PC-9 (cell line): ENCODE results near the gene BCKDHA. TPM values are rescaled to one million over a fixed set of nuclear protein-coding genes. Genes with fewer than 3 reads are reported as not detected.

Experiments
- BruUV-seq: library from RNA; stranded (reverse); fragments of 400-500 nt; replicated peaks from 2 replicates; lab custom pipeline; 2021; lab: Mats Ljungman, UMichigan
- CTCF ChIA-PET: fragments of 300-600 bp; sonication (Branson Sonifier 250); formaldehyde crosslinking; loops from one replicate; lab custom pipeline; 2022; ENCODE audit warnings: antibody characterized with exemption; lab: Charles Lee
- POLR2A ChIA-PET: fragments of 300-600 bp; sonication (Branson Sonifier 250); formaldehyde crosslinking; loops from one replicate; lab custom pipeline; 2022; ENCODE audit warnings: antibody characterized with exemption; ENCODE audit not compliant: unreplicated experiment; lab: Charles Lee
- DNase-seq, 2 experiments: peaks; one replicate each; pipeline versions ENCODE4 v3.0.0 to v3.0.0-alpha.2; 2015 to 2022; ENCODE audit warnings: mixed read lengths in 1 of 2
- H2AFZ ChIP-seq: fragments of 200-600 bp; sonication (generic); 2 replicates; pipeline ENCODE4 v1.8.1; 2017; ENCODE audit warnings: antibody characterized with exemption
- H3F3A ChIP-seq: fragments of 200-600 bp; sonication (generic); 2 replicates; pipeline ENCODE4 v1.8.1; 2017; ENCODE audit warnings: antibody characterized with exemption, mild to moderate bottlenecking, low read depth; ENCODE audit not compliant: insufficient read depth
- H3K27ac ChIP-seq: fragments of 200-600 bp; sonication (generic); 2 replicates; pipeline ENCODE4 v1.6.1; 2016; ENCODE audit warnings: mixed run types
- H3K27me3 ChIP-seq: fragments of 200-600 bp; sonication (generic); 2 replicates; pipeline ENCODE4 v1.6.1; 2016; ENCODE audit warnings: low read depth, mixed run types; ENCODE audit not compliant: insufficient read depth
- H3K36me3 ChIP-seq: fragments of 200-600 bp; sonication (generic); 2 replicates; pipeline ENCODE4 v1.6.1; 2016; ENCODE audit warnings: low read depth, mixed run types
- H3K4me1 ChIP-seq: fragments of 200-600 bp; sonication (generic); replicated peaks from 2 replicates; pipeline ENCODE4 v1.6.1; 2016; ENCODE audit warnings: mixed run types; ENCODE audit not compliant: insufficient read depth
- H3K4me2 ChIP-seq: fragments of 200-600 bp; sonication (generic); 2 replicates; pipeline ENCODE4 v1.6.1; 2017; ENCODE audit warnings: mixed run types
- H3K4me3 ChIP-seq: fragments of 200-600 bp; sonication (generic); 2 replicates; pipeline ENCODE4 v1.6.1; 2016; ENCODE audit warnings: mixed run types
- H3K79me2 ChIP-seq: fragments of 200-600 bp; sonication (generic); 2 replicates; pipeline ENCODE4 v1.6.1; 2017; ENCODE audit warnings: low read depth, mixed run types
- H3K9me2 ChIP-seq: fragments of 200-600 bp; sonication (generic); 2 replicates; pipeline ENCODE4 v1.8.1; 2017; ENCODE audit warnings: mild to moderate bottlenecking; ENCODE audit not compliant: insufficient read depth
- H3K9me3 ChIP-seq: fragments of 200-600 bp; sonication (generic); 2 replicates; pipeline ENCODE4 v1.8.1; 2016; ENCODE audit warnings: low read depth; ENCODE audit not compliant: insufficient read depth
- H4K20me1 ChIP-seq: fragments of 200-600 bp; sonication (generic); 2 replicates; pipeline ENCODE4 v1.8.1; 2017; ENCODE audit not compliant: insufficient read depth
- CTCF ChIP-seq: fragments of 200-600 bp; sonication (generic); conservative IDR thresholded peaks from 2 replicates; pipeline ENCODE4 v1.6.1; 2017; ENCODE audit warnings: mixed run types, antibody characterized with exemption, mild to moderate bottlenecking, moderate library complexity
- EZH2 ChIP-seq: fragments of 200-600 bp; sonication (generic); IDR thresholded peaks from 2 replicates; pipeline ENCODE4 v1.8.0; 2017; ENCODE audit warnings: antibody characterized with exemption, low read depth
- intact Hi-C: fragments of 100-400 bp; cut with micrococcal nuclease; formaldehyde crosslinking; loops from one replicate; pipeline ENCODE4 v1.10.0; 2022; ENCODE audit not compliant: unreplicated experiment
- total RNA-seq: library from RNA; stranded (reverse); gene quantifications from 2 replicates; pipeline ENCODE4 v1.2.3, GENCODE V29; 2021

Gene BCKDHA
- total RNA-seq, 1 experiment from 2014 or later = 26.3 TPM

DNA sequence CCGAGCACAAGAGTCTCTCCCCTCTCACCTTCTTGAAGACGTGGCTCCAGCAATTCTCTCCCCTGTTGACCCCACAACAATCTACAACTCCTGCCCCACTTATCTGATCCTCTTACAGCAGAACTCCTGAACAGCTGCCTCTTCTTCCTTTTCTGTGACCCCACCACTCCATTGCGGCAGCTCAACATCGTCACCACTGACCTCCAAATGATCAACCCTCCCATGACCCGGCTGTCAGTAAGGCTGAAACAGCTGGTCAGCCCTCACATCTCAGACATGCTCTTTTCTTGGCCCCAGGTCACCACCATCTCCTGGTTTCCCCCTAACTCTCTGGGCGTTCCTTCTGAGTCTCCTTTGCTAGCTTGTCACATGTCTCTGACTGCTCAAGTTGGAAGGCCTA lies 2.3 kb upstream of the BCKDHA start:
- BruUV-seq = no TSS peak
- Histone ChIP-seq H3K4me2 (peak overlapping the region; percentile 82), H4K20me1 (no peaks in the 10 kb centered on the region; the same call in none of the 2 replicates), H3K4me3 (peak overlapping the region; percentile 100; the same call in 1 of the 2 replicates), H2AFZ (no peak overlapping the region), H3F3A (no peaks in the 10 kb centered on the region; the same call in 1 of the 2 replicates), H3K27ac (no peak overlapping the region), H3K79me2 (peaks cover 42% of the 10 kb centered on the region), H3K27me3 (no peaks in the 10 kb centered on the region), H3K9me3 (no peaks in the 10 kb centered on the region), H3K9me2 (no peaks in the 10 kb centered on the region), H3K36me3 (0 out of 2 replicates have a peak, but pooled peaks cover 3% of the 10 kb centered on the region), H3K4me1 (peaks cover 19% of the 10 kb centered on the region)
- DNase-seq = no peak
- intact Hi-C loops = no loop called here
- CTCF ChIA-PET = interaction anchor here (0.6 kb wide), 1 partner anchor 9 kb away, joined by 3 read pairs; no protein-coding TSS in a partner anchor
- POLR2A ChIA-PET = no interaction called here
- TF ChIP-seq EZH2 (no peak), CTCF (no peak)

DNA sequence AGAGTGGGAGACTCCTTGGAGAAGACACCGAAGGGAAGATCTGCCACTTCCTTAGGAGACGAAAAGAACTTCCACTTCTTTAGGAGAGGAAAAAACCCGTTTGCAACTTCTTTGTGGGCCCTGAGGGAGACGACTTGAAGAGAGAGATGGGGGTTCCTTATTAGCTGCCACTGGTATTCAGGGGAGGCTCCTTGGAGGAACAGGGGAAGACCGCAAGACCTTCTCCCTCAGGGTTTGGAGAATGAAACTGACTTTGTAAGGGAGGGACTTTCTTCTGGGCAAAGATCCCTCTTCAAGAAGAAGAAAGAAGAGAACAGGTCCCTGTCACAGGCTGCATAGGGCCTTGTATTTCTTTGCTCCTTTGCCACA lies 416 bp downstream of the BCKDHA start:
- BruUV-seq = TSS peak; percentile 61
- peak overlapping the region; percentile 95 for H2AFZ ChIP-seq

GRCh38 chr19:41398598-41398997 lies 980 bp downstream of the BCKDHA start:
- ChIA-PET POLR2A (no interaction called here), CTCF (no interaction called here)
- H3K4me3 ChIP-seq = peak overlapping the region; percentile 100
- intact Hi-C loops = no loop called here
- no peak for TF ChIP-seq CTCF
- no peak for TF ChIP-seq EZH2
- no TSS peak for BruUV-seq
- no peak for DNase-seq
- H3K27me3 ChIP-seq = no peaks in the 10 kb centered on the region
- H3K4me2 ChIP-seq = peak overlapping the region; percentile 82
- H3K27ac ChIP-seq = no peak overlapping the region
- H3K36me3 ChIP-seq = no peaks in the 10 kb centered on the region
- peaks cover 42% of the 10 kb centered on the region for H3K79me2 ChIP-seq
- no peaks in the 10 kb centered on the region; the same call in 1 of the 2 replicates for H4K20me1 ChIP-seq
- no peak overlapping the region for H2AFZ ChIP-seq
- no peaks in the 10 kb centered on the region; the same call in 1 of the 2 replicates for H3F3A ChIP-seq
- H3K9me2 ChIP-seq = no peaks in the 10 kb centered on the region
- peaks cover 19% of the 10 kb centered on the region for H3K4me1 ChIP-seq
- H3K9me3 ChIP-seq = no peaks in the 10 kb centered on the region

More for the DNA sequence above, 416 bp downstream of the BCKDHA start:
- Histone ChIP-seq H3K4me2 (peak overlapping the region; percentile 82), H3K79me2 (peaks cover 42% of the 10 kb centered on the region), H3K36me3 (no peaks in the 10 kb centered on the region), H3K9me2 (no peaks in the 10 kb centered on the region), H3K27me3 (no peaks in the 10 kb centered on the region), H3K27ac (peak overlapping the region; percentile 79), H3F3A (no peaks in the 10 kb centered on the region; the same call in 1 of the 2 replicates), H3K4me3 (peak overlapping the region; percentile 100), H3K9me3 (no peaks in the 10 kb centered on the region), H4K20me1 (no peaks in the 10 kb centered on the region; the same call in none of the 2 replicates), H3K4me1 (peaks cover 19% of the 10 kb centered on the region)
- POLR2A ChIA-PET = no interaction called here
- TF ChIP-seq EZH2 (no peak), CTCF (no peak)
- DNase-seq = no peak
- CTCF ChIA-PET = no interaction called here
- intact Hi-C loops = no loop called here
